Activated T-cell treated with anti-CD3 and anti-CD28 coated beads, Interleukin-2, amount 50 U/mL, for 72 hours (primary cell): ENCODE results near the gene CCDC8. TPM values are rescaled to one million over a fixed set of nuclear protein-coding genes. Genes with fewer than 3 reads are reported as not detected.

ENCODE experiments used
- ATAC-seq, 2 donors: fragments of 150-1000 bp; cut with Tn5 transposase; replicated peaks in 1 of 2; 2 replicates each; pipeline ENCODE4 v1.10.0; 2021; ENCODE audit warnings: moderate library complexity in 2 of 2, mild to moderate bottlenecking in 1 of 2
- DNase-seq, 2 donors: peaks; one replicate each; pipeline ENCODE4 v3.0.0; 2021 to 2022; ENCODE audit warnings: mixed read lengths in 1 of 2
- H3K27ac Mint-ChIP-seq: one replicate; pipeline ENCODE4 v1.8.0; 2022; ENCODE audit warnings: mild to moderate bottlenecking, moderate library complexity, mixed read lengths
- H3K27me3 Mint-ChIP-seq: one replicate; pipeline ENCODE4 v1.8.0; 2022; ENCODE audit warnings: low read depth, mixed read lengths
- H3K36me3 Mint-ChIP-seq, 2 donors: one replicate each; pipeline ENCODE4 v1.8.0; 2022; ENCODE audit warnings: mixed read lengths in 2 of 2, mild to moderate bottlenecking in 1 of 2; ENCODE audit not compliant: insufficient read depth in 2 of 2
- H3K4me1 Mint-ChIP-seq: one replicate; pipeline ENCODE4 v1.8.0; 2022; ENCODE audit warnings: low read depth, mixed read lengths
- H3K4me3 Mint-ChIP-seq, 2 donors: one replicate each; pipeline ENCODE4 v1.8.0; 2022; ENCODE audit warnings: mild to moderate bottlenecking in 2 of 2, mixed read lengths in 2 of 2, moderate library complexity in 2 of 2
- H3K9me3 Mint-ChIP-seq, 2 donors: one replicate each; pipeline ENCODE4 v1.8.0; 2022; ENCODE audit warnings: mixed read lengths in 2 of 2
- total RNA-seq, 2 donors: library from RNA; stranded (reverse); gene quantifications; one replicate each; pipeline ENCODE4 v1.2.3, GENCODE V29; 2022

Gene CCDC8
- total RNA-seq, 2 donors from 2014 or later = not detected

DNA sequence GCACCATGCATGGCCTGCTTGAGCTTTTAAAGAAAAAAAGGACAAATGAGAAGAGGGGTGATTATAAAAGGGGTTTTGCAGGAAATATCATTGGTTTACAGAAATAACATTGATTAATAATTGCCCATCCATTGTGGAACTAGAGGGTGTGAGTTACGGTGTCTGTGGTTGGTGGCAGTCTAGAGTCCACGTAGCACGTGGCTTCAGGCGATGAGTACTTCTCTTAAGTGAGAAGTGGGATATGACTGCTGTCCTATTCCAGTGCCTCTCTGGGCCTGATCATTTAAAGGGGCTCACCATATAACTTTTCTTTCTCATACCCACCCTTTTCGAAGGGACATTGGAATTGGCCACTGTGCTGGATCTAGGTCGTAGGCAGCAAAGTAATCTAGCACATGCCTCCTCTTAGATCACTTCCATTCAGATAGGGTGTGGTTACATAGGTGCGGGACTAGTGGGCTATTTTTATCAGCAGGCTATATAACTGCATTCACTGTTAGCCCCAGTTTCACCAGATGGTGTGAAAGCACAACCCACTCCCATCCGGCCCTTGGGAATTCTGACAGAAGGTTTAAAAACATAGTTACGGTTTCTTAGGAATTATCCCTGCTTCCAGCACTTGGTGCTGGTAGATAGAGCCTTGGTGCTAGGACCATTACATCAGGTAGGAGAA lies 46.6 kb downstream of the CCDC8 start:
- ATAC-seq (no peak), DNase-seq (no peak)
- no peaks in the 10 kb centered on the region for H3K9me3 Mint-ChIP-seq
- H3K36me3 Mint-ChIP-seq = peaks cover 8 to 12% of the 10 kb centered on the region in 2 donors
- H3K27me3 Mint-ChIP-seq = no peaks in the 10 kb centered on the region
- peaks cover 40% of the 10 kb centered on the region for H3K4me1 Mint-ChIP-seq
- H3K4me3 Mint-ChIP-seq = no peak overlapping the region
- no peak overlapping the region for H3K27ac Mint-ChIP-seq

DNA sequence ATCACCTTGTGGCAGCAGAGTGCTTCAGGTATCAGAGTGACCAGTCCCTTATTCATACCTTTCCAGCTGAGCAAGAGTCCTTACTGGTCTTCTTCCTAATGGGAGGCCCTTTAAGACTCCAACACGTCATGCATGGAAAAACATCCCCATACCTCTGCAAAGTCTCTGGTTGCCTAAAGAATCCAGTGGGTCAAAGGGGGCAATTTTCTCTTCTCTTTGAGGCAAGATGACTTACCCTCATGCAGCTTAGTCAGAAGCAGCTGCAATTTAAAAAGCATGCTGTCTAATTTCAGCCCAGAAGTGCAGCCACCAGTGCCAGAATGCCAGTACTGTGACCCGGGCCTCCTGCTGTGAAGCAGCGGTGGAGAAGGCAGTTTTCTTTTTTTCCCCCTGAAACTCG lies 47.8 kb downstream of the CCDC8 start:
- ATAC-seq (no peak), DNase-seq (no peak)
- H3K4me3 Mint-ChIP-seq = no peak overlapping the region
- no peaks in the 10 kb centered on the region for H3K27me3 Mint-ChIP-seq
- no peak overlapping the region for H3K27ac Mint-ChIP-seq
- H3K36me3 Mint-ChIP-seq = peaks cover 5 to 13% of the 10 kb centered on the region in 2 donors
- H3K9me3 Mint-ChIP-seq = no peaks in the 10 kb centered on the region
- peaks cover 38% of the 10 kb centered on the region for H3K4me1 Mint-ChIP-seq

DNA sequence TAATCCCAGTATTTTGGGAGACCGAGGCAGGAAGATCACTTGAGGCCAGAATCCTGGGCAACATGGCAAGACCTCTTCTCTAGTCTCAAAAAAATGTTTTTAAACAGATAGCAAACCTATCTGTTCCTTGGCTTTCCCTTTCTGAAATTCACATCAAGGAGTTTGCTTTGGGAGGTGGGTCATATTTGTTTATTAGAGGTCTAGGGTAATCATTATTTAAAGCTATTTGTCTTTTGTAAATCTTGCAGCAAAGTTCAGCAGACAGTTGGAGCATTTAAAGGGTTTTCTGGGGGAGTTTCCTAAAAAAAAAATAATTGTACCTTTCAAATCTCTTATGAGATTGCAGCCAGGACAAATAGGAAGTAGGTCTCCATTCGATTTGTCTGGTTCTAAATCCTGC lies 49.0 kb downstream of the CCDC8 start:
- Mint-ChIP-seq H3K27me3 (no peaks in the 10 kb centered on the region), H3K4me1 (peaks cover 38% of the 10 kb centered on the region), H3K36me3 (peaks cover 5 to 13% of the 10 kb centered on the region in 2 donors), H3K27ac (no peak overlapping the region), H3K9me3 (no peaks in the 10 kb centered on the region), H3K4me3 (no peak overlapping the region)
- no peak for DNase-seq
- ATAC-seq = no peak

DNA sequence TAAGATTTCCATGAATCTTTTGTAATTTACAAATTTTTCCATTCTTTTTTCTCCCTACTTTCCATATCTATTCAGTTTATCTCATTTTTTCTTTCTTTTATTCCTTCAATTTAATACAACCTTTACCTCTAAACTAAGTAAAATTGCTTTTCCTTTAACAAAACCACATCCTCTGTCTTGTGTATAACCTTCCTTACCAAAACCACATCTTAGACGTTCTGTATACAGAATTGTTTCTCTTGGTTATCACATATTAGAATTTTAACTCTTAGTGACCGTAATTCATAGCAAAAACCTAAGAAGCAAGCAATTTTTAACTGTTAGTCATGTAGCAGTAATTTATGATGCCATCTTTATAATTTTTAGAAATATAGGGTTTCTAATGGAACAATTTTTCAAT lies 51.4 kb downstream of the CCDC8 start:
- Mint-ChIP-seq H3K4me1 (peaks cover 22% of the 10 kb centered on the region), H3K9me3 (no peaks in the 10 kb centered on the region), H3K27ac (peak overlapping the region; percentile 90), H3K36me3 (peaks cover 5 to 13% of the 10 kb centered on the region in 2 donors), H3K27me3 (no peaks in the 10 kb centered on the region), H3K4me3 (peak overlapping the region; percentile 29 to 95)
- no peak for DNase-seq
- no peak for ATAC-seq

Other genes with a start within 250 kb of the CCDC8 start
- gene IGFL1, start 183.8 kb downstream of the CCDC8 start, total RNA-seq = not detected
- not detected for gene HIF3A, start 116.5 kb downstream of the CCDC8 start, total RNA-seq
- gene PPP5C, start 66.5 kb downstream of the CCDC8 start, total RNA-seq = 10 to 100 TPM; 56.6 to 73.7 TPM
- gene PNMA8C, start 15.4 kb upstream of the CCDC8 start, total RNA-seq = not detected
- 1 to 10 TPM in 1 of 2 donors, not detected in 1; 1.9 TPM for gene PNMA8A, start 58.0 kb upstream of the CCDC8 start, total RNA-seq
- under 1 TPM; 0.05 to 0.12 TPM for gene PNMA8B, start 82.3 kb upstream of the CCDC8 start, total RNA-seq
- 100 to 1,000 TPM; 292 to 300 TPM for gene CALM3, start 187.8 kb upstream of the CCDC8 start, total RNA-seq
- 10 to 100 TPM; 32.4 to 47.1 TPM for gene PTGIR, start 211.5 kb upstream of the CCDC8 start, total RNA-seq
- 10 to 100 TPM; 24.8 to 29.5 TPM for gene GNG8, start 222.6 kb upstream of the CCDC8 start, total RNA-seq
- gene DACT3, start 247.6 kb upstream of the CCDC8 start, total RNA-seq = 1 to 10 TPM; 3.4 to 7.0 TPM